ENCODE results near the gene TOMM40L.
"Not testable (repeated sequence)": the region's sequence is repeated elsewhere in the genome, so short reads cannot be mapped to it uniquely, and the experiment has no call there.

Gene TOMM40L

GRCh38 chr1:161257109-161257508 is 31.2 kb downstream of the TOMM40L start:
- DNase-seq (ENCODE audit: low read depth in 2 of 2): not testable (repeated sequence)

GRCh38 chr1:161258439-161259344 is 32.8 kb downstream of the TOMM40L start, which contains the start of gene PCP4L1:
Gene PCP4L1 (plus strand): TSS chr1:161258745. CDS start chr1:161258975, 230 bp downstream.
- no peak for DNase-seq (ENCODE audit: low read depth in 2 of 2)

GRCh38 chr1:161259345-161259702 is 33.5 kb downstream of the TOMM40L start:
- DNase-seq (ENCODE audit: low read depth in 2 of 2): no peak

- DNase-seq (ENCODE audit: low read depth in 2 of 2): no peak
Measured at GRCh38 chr1:161259765-161260164, 33.9 kb downstream of the TOMM40L start.

GRCh38 chr1:161260376-161261260 is 34.8 kb downstream of the TOMM40L start:
- DNase-seq (ENCODE audit: low read depth in 2 of 2): no peak

GRCh38 chr1:161261261-161262235 is 35.7 kb downstream of the TOMM40L start:
- no peak for DNase-seq (ENCODE audit: low read depth in 2 of 2)

- DNase-seq (ENCODE audit: low read depth in 2 of 2): no peak
Measured at GRCh38 chr1:161265305-161265704, 39.4 kb downstream of the TOMM40L start.

- no peak for DNase-seq (ENCODE audit: low read depth in 2 of 2)
Measured at GRCh38 chr1:161266202-161266601, 40.3 kb downstream of the TOMM40L start.

- no peak for DNase-seq (ENCODE audit: low read depth in 2 of 2)
Measured at GRCh38 chr1:161266836-161267235, 41.0 kb downstream of the TOMM40L start.

- no peak for DNase-seq (ENCODE audit: low read depth in 2 of 2)
Measured at GRCh38 chr1:161267321-161267720, 41.5 kb downstream of the TOMM40L start.

- DNase-seq (ENCODE audit: low read depth in 2 of 2): no peak
Measured at GRCh38 chr1:161273402-161273801, 47.5 kb downstream of the TOMM40L start.

- no peak for DNase-seq (ENCODE audit: low read depth in 2 of 2)
Measured at GRCh38 chr1:161274874-161275273, 49.0 kb downstream of the TOMM40L start.
